ENCODE measurements around the gene HACE1.

DNA sequence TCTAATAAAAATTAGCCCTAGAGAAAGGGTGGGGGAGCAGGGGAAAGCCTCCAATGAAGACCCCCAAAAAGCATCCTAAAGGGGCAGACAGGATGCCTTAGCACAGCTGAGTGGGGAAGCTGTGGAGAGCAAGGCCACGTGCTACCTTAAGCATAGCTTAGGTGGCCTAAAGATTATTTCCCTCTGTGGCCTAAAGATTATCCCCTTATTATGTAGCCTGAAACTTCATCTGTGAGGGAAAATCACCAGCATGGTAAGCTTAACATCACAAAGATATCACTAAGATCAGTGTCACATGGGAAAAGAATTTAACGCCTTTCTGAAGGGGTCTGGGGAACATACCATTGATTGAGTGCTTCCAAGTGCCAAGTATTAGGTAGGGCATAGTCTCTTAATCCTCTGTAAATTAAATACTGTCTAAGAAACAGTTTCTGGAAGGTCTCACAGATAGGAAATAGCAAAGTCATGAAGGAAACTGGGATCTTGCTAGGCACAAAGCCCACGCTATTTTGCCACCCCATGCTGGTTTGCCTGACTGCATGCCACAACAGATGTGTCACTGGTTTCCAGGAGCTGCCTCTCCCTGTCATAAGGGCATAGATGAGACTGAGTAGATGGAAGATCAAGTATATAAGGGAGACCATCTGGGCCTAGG lies 170.0 kb downstream of the HACE1 start:
- TF ChIP-seq, protein P1, sequence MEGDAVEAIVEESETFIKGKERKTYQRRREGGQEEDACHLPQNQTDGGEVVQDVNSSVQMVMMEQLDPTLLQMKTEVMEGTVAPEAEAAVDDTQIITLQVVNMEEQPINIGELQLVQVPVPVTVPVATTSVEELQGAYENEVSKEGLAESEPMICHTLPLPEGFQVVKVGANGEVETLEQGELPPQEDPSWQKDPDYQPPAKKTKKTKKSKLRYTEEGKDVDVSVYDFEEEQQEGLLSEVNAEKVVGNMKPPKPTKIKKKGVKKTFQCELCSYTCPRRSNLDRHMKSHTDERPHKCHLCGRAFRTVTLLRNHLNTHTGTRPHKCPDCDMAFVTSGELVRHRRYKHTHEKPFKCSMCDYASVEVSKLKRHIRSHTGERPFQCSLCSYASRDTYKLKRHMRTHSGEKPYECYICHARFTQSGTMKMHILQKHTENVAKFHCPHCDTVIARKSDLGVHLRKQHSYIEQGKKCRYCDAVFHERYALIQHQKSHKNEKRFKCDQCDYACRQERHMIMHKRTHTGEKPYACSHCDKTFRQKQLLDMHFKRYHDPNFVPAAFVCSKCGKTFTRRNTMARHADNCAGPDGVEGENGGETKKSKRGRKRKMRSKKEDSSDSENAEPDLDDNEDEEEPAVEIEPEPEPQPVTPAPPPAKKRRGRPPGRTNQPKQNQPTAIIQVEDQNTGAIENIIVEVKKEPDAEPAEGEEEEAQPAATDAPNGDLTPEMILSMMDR (IDR thresholded peaks at IDR 0.05): no peak
- TF ChIP-seq POLR2A (IDR thresholded peaks at IDR 0.05): no peak
